Ureter (tissue), 1 donor: ENCODE results near the gene PRICKLE2. TPM values are rescaled to one million over a fixed set of nuclear protein-coding genes. Genes with fewer than 3 reads are reported as not detected.
A peak's percentile ranks its signal among the peaks of the same experiment; 100 is the strongest.

Experiments
- DNase-seq: peaks from one replicate; pipeline ENCODE4 v3.0.0-alpha.2; 2020; ENCODE audit warnings: low spot score
- total RNA-seq: library from RNA; stranded (reverse); gene quantifications from one replicate; pipeline ENCODE4 v1.2.4, GENCODE V29; 2023
- donor health status: DM: yes; HTN: yes; CAD: no.

The PRICKLE2 gene
- total RNA-seq, 1 donor from 2014 or later, result 43.7 TPM

GRCh38 chr3:64221571-64222257 is 3.6 kb downstream of the PRICKLE2 start:
- no peak for DNase-seq

- DNase-seq, result no peak
Observed at GRCh38 chr3:64220161-64220914, 4.9 kb downstream of the PRICKLE2 start.

- no peak for DNase-seq
Observed at GRCh38 chr3:64218746-64219145, 6.5 kb downstream of the PRICKLE2 start.

GRCh38 chr3:64218329-64218728 is 6.9 kb downstream of the PRICKLE2 start:
- no peak for DNase-seq

GRCh38 chr3:64216274-64217147 is 8.8 kb downstream of the PRICKLE2 start:
- no peak for DNase-seq

GRCh38 chr3:64215559-64215958 is 9.7 kb downstream of the PRICKLE2 start:
- no peak for DNase-seq

GRCh38 chr3:64215103-64215502 is 10.2 kb downstream of the PRICKLE2 start:
- DNase-seq, result no peak

- DNase-seq, result no peak
Observed at GRCh38 chr3:64214381-64215018, 10.8 kb downstream of the PRICKLE2 start.

GRCh38 chr3:64213962-64214379 is 11.3 kb downstream of the PRICKLE2 start:
- DNase-seq, result peak; percentile 79

GRCh38 chr3:64213224-64213878 is 11.9 kb downstream of the PRICKLE2 start:
- no peak for DNase-seq

GRCh38 chr3:64209866-64210621 is 15.2 kb downstream of the PRICKLE2 start:
- peak; percentile 69 for DNase-seq

- DNase-seq, result no peak
Observed at GRCh38 chr3:64207289-64208080, 17.8 kb downstream of the PRICKLE2 start.

GRCh38 chr3:64203969-64204908 is 21.0 kb downstream of the PRICKLE2 start:
- DNase-seq, result no peak

- DNase-seq, result no peak
Observed at GRCh38 chr3:64203216-64203615, 22.1 kb downstream of the PRICKLE2 start.

GRCh38 chr3:64199932-64200331 is 25.3 kb downstream of the PRICKLE2 start:
- DNase-seq, result no peak

- no peak for DNase-seq
Observed at GRCh38 chr3:64196236-64196929, 28.9 kb downstream of the PRICKLE2 start.

- no peak for DNase-seq
Observed at GRCh38 chr3:64195789-64196188, 29.5 kb downstream of the PRICKLE2 start.

GRCh38 chr3:64191822-64192221 is 33.4 kb downstream of the PRICKLE2 start:
- DNase-seq, result no peak
